PC-3 (cell line): ENCODE measurements around the gene FAT4.

Experiments
- CTCF ChIP-seq: fragments of 300-600 bp; sonication (generic); conservative IDR thresholded peaks from 2 replicates; pipeline ENCODE4 v1.5.1; 2017; ENCODE audit warnings: antibody characterized with exemption, low read depth, mild to moderate bottlenecking, low read length
- EZH2 ChIP-seq: fragments of 300-600 bp; sonication (generic); IDR thresholded peaks from one replicate; pipeline ENCODE4 v1.6.1; 2017; ENCODE audit warnings: antibody characterized with exemption, mild to moderate bottlenecking, low read length; ENCODE audit not compliant: unreplicated experiment
- EZH2phosphoT487 ChIP-seq: fragments of 300-600 bp; sonication (generic); IDR thresholded peaks from 2 replicates; pipeline ENCODE4 v1.6.1; 2018; ENCODE audit warnings: mild to moderate bottlenecking, antibody characterized with exemption, low read length, borderline replicate concordance

GRCh38 chr4:125355791-125356190 lies 41.0 kb downstream of the FAT4 start:
- TF ChIP-seq CTCF = no peak
- TF ChIP-seq EZH2 = no peak
- TF ChIP-seq EZH2phosphoT487 = no peak
